AG09309 (cell line): ENCODE measurements around the gene CSF3.

Source experiments
- DNase-seq: peaks from one replicate; pipeline ENCODE4 v3.0.0-alpha.2; 2010; ENCODE audit warnings: low read depth
- H3K4me3 ChIP-seq: 2 replicates; pipeline ENCODE4 v1.5.1; 2011; ENCODE audit warnings: mild to moderate bottlenecking, low read depth, low read length, moderate library complexity; ENCODE audit not compliant: control insufficient read depth
- CTCF ChIP-seq: IDR thresholded peaks from 2 replicates; pipeline ENCODE4 v1.5.1; 2011; ENCODE audit warnings: mild to moderate bottlenecking, low read depth, low read length, inconsistent platforms; ENCODE audit not compliant: insufficient read depth, control insufficient read depth; ENCODE audit errors: missing control alignments

Gene CSF3

GRCh38 chr17:39972271-39972670, 43.0 kb upstream of the CSF3 start:
- no peak overlapping the region; the same call in 1 of the 2 replicates for H3K4me3 ChIP-seq
- TF ChIP-seq CTCF: no peak
- no peak for DNase-seq

- TF ChIP-seq CTCF: no peak
- DNase-seq: no peak
- H3K4me3 ChIP-seq: no peak overlapping the region
These were observed 41.7 kb upstream of the CSF3 start for GRCh38 chr17:39973496-39973895.

GRCh38 chr17:39974433-39974832, 40.8 kb upstream of the CSF3 start:
- no peak for TF ChIP-seq CTCF
- H3K4me3 ChIP-seq: no peak overlapping the region
- DNase-seq: no peak

GRCh38 chr17:39975801-39976200, 39.4 kb upstream of the CSF3 start:
- no peak overlapping the region for H3K4me3 ChIP-seq
- TF ChIP-seq CTCF: no peak
- no peak for DNase-seq

GRCh38 chr17:39979016-39979670, 36.1 kb upstream of the CSF3 start:
- TF ChIP-seq CTCF: no peak
- peak; percentile 75 for DNase-seq
- no peak overlapping the region for H3K4me3 ChIP-seq

GRCh38 chr17:39979893-39980350, 35.3 kb upstream of the CSF3 start:
- TF ChIP-seq CTCF: no peak
- no peak for DNase-seq

More at GRCh38 chr17:39979893-39980350, 35.3 kb upstream of the CSF3 start:
- H3K4me3 ChIP-seq: peak overlapping the region; percentile 54
